GM12878 (cell line): ENCODE data around the gene CADM3. TPM values are rescaled to one million over a fixed set of nuclear protein-coding genes. Genes with fewer than 3 reads are reported as not detected.

Source experiments
- ATAC-seq: fragments of 200-7000 bp; cut with Tn5 transposase; 3 replicates; pipeline ENCODE4 v1.9.1; 2020; ENCODE audit warnings: mild to moderate bottlenecking, moderate library complexity
- BruUV-seq: library from RNA; stranded (reverse); fragments of 400-500 nt; replicated peaks from 2 replicates; lab custom pipeline; 2021; lab: Mats Ljungman, UMichigan
- CTCF ChIA-PET: fragments of 300-600 bp; sonication (Branson Sonifier 250); formaldehyde crosslinking; extraction: SDS; loops from one replicate; lab custom pipeline; 2021; ENCODE audit warnings: inconsistent platforms; lab: Yijun Ruan, JAX
- POLR2A ChIA-PET: fragments of 350-600 bp; formaldehyde crosslinking; extraction: SDS; loops from one replicate; lab custom pipeline; 2021; ENCODE audit warnings: inconsistent platforms; lab: Charles Lee
- RAD21 ChIA-PET: fragments of 300-600 bp; sonication (Branson Sonifier 250); formaldehyde crosslinking; loops from one replicate; lab custom pipeline; 2023; ENCODE audit warnings: antibody characterized with exemption; ENCODE audit not compliant: unreplicated experiment; lab: Charles Lee
- SMC1A ChIA-PET: fragments of 300-600 bp; sonication (Branson Sonifier 250); formaldehyde crosslinking; loops from one replicate; lab custom pipeline; 2023; ENCODE audit not compliant: unreplicated experiment, uncharacterized antibody; lab: Charles Lee
- DNase-seq: peaks from one replicate; pipeline ENCODE4 v3.0.0-alpha.2; 2011; ENCODE audit warnings: low read depth, low spot score
- FAIRE-seq: peaks from 3 replicates; lab custom pipeline; 2011; peaks lifted over from hg19 to GRCh38; lab: Jason Lieb, UNC
- H2AFZ ChIP-seq: 2 replicates; pipeline ENCODE4 v1.6.0; 2011; ENCODE audit warnings: low read depth, low read length, control low read depth; ENCODE audit not compliant: control insufficient read depth
- H3K27ac ChIP-seq: 2 replicates; pipeline ENCODE4 v1.5.1; 2011; ENCODE audit warnings: control low read depth; ENCODE audit not compliant: control insufficient read depth, insufficient read depth
- H3K27me3 ChIP-seq, 2 experiments: replicated peaks in 1 of 2; 2 replicates each; pipeline versions ENCODE4 v1.6.0 to v1.6.1; 2011; ENCODE audit warnings: low read length in 1 of 2; ENCODE audit not compliant: control insufficient read depth in 2 of 2, insufficient read depth in 2 of 2
- H3K36me3 ChIP-seq, 2 experiments: 2 replicates each; pipeline ENCODE4 v1.5.1; 2011; ENCODE audit warnings: low read length in 1 of 2; ENCODE audit not compliant: control insufficient read depth in 2 of 2, insufficient read depth in 2 of 2
- H3K4me1 ChIP-seq: 2 replicates; pipeline ENCODE4 v1.6.1; 2011; ENCODE audit warnings: mild to moderate bottlenecking, low read length, moderate library complexity, mixed read lengths; ENCODE audit not compliant: control insufficient read depth, insufficient read depth
- H3K4me2 ChIP-seq: 2 replicates; pipeline ENCODE4 v1.6.0; 2011; ENCODE audit warnings: control low read depth; ENCODE audit not compliant: control insufficient read depth, insufficient read depth
- H3K4me3 ChIP-seq: fragments of 200-600 bp; sonication (generic); 2 replicates; pipeline ENCODE4 v1.5.1; 2016
- H3K79me2 ChIP-seq: 2 replicates; pipeline ENCODE4 v1.6.0; 2011; ENCODE audit warnings: low read length; ENCODE audit not compliant: control insufficient read depth, insufficient read depth
- H3K9ac ChIP-seq: 2 replicates; pipeline ENCODE4 v1.8.0; 2011; ENCODE audit warnings: low read length, control low read depth, mixed read lengths; ENCODE audit not compliant: control insufficient read depth, insufficient read depth
- H3K9me3 ChIP-seq: replicated peaks from 3 replicates; pipeline ENCODE4 v1.5.1; 2011; ENCODE audit warnings: mild to moderate bottlenecking, low read length; ENCODE audit not compliant: control insufficient read depth, insufficient read depth
- H4K20me1 ChIP-seq: 2 replicates; pipeline ENCODE4 v1.6.0; 2011; ENCODE audit not compliant: control insufficient read depth, insufficient read depth
- BCLAF1 ChIP-seq: fragments of 450-650 bp; IDR thresholded peaks from 2 replicates; pipeline ENCODE4 v1.6.1; 2017; ENCODE audit warnings: antibody characterized with exemption, mild to moderate bottlenecking, moderate library complexity
- BHLHE40 ChIP-seq, 2 experiments: fragments of 450-650 bp in 1 of 2; IDR thresholded peaks; 2 replicates each; pipeline ENCODE4 v1.6.1; 2011 to 2017; ENCODE audit warnings: low read depth in 2 of 2, borderline replicate concordance in 1 of 2, improper control_type of control experiment in 1 of 2, low read length in 1 of 2, mild to moderate bottlenecking in 1 of 2
- CBFB ChIP-seq: IDR thresholded peaks from 2 replicates; pipeline ENCODE4 v1.6.1; 2016; ENCODE audit warnings: antibody characterized with exemption, low read depth
- CREM ChIP-seq: IDR thresholded peaks from 2 replicates; pipeline ENCODE4 v1.6.1; 2014; ENCODE audit warnings: antibody characterized with exemption, low read depth
- RELB ChIP-seq: fragments of 450-650 bp; IDR thresholded peaks from 2 replicates; pipeline ENCODE4 v1.6.1; 2017; ENCODE audit warnings: low read depth, mild to moderate bottlenecking, moderate library complexity
- REST ChIP-seq: IDR thresholded peaks from 2 replicates; pipeline ENCODE4 v1.6.1; 2012; ENCODE audit warnings: mild to moderate bottlenecking, low read depth, low read length
- SMARCA5 ChIP-seq: fragments of 450-650 bp; IDR thresholded peaks from 2 replicates; pipeline ENCODE4 v1.6.1; 2017; ENCODE audit warnings: mild to moderate bottlenecking
- SMC3 ChIP-seq: IDR thresholded peaks from 2 replicates; pipeline ENCODE4 v1.6.1; 2011; ENCODE audit warnings: low read length, improper control_type of control experiment, borderline replicate concordance
- YY1 ChIP-seq: IDR thresholded peaks from 2 replicates; pipeline ENCODE4 v1.6.1; 2011; ENCODE audit warnings: low read depth, mild to moderate bottlenecking, low read length
- ZBTB40 ChIP-seq: fragments of 450-650 bp; IDR thresholded peaks from 2 replicates; pipeline ENCODE4 v1.6.1; 2016; ENCODE audit warnings: mild to moderate bottlenecking, moderate library complexity, borderline replicate concordance
- WGBS: methylation state at CpG from one replicate; pipeline ENCODE4 v1.1.6; 2016; ENCODE audit warnings: low lambda C conversion rate; ENCODE audit not compliant: insufficient replicate concordance, insufficient coverage; ENCODE audit errors: missing lambda C conversion rate; 5-methylcytosine and 5-hydroxymethylcytosine counted together
- in situ Hi-C: fragments of 300-500 bp; cut with MboI; formaldehyde crosslinking; loops from 9 replicates; pipeline ENCODE4 v1.14.3; 2018; ENCODE audit warnings: mixed read lengths
- intact Hi-C: fragments of 100-400 bp; cut with micrococcal nuclease; formaldehyde crosslinking; loops from one replicate; pipeline ENCODE4 v1.14.2; 2022; ENCODE audit not compliant: unreplicated experiment
- polyA plus RNA-seq, 11 experiments: library from polyadenylated mRNA; depleted of rRNA in 4 of 11; unstranded in 6 of 11; stranded (reverse) in 5 of 11; fragments of >200 nt; fragmentation: Nextera tagmentation in 4 of 11; fragmentation: Illumina TruSeq in 1 of 11; extraction: Ambion mirVana in 4 of 11; extraction: Trizol in 1 of 11; gene quantifications; 1 replicate in 1 of 11; 2 replicates in 10 of 11; pipeline versions ENCODE4 v1.2.1 to v1.2.3, GENCODE V29; 2011 to 2016; ENCODE audit warnings: inconsistent platforms in 2 of 11, missing spikeins in 2 of 11, low read depth in 1 of 11
- total RNA-seq, 4 experiments: library from RNA; depleted of rRNA in 3 of 4; stranded (reverse); fragments of >200 nt in 3 of 4; fragmentation: Illumina TruSeq in 1 of 4; extraction: Trizol in 1 of 4; gene quantifications; 2 replicates each; pipeline versions ENCODE4 v1.2.1 to v1.2.3, GENCODE V29; 2013 to 2021

Gene CADM3
- total and polyA plus RNA-seq, 10 of the 15 experiments (the other 5 are each of a cell fraction or from before 2014, with no cell fraction given): 0.04 to 0.37 TPM; not detected in 8

- TF ChIP-seq ZBTB40: no peak
- TF ChIP-seq BHLHE40 (IDR thresholded peaks at IDR 0.05; ENCODE audit: borderline replicate concordance in 1 of 2, low read depth in 2 of 2, low read length in 1 of 2): no peak
- TF ChIP-seq, all 136 proteins: peak for 0
Measured at GRCh38 chr1:159185121-159185520, 13.7 kb downstream of the CADM3 start (continued).

- Histone ChIP-seq H3K27ac (no peak overlapping the region), H3K9ac (no peak overlapping the region), H3K4me2 (no peak overlapping the region), H3K4me1 (no peaks in the 10 kb centered on the region), H2AFZ (no peak overlapping the region), H3K36me3 (no peaks in the 10 kb centered on the region), H3K27me3 (peaks cover 4 to 6% of the 10 kb centered on the region in 2 experiments; a peak in 2 of 4 replicates), H4K20me1 (no peaks in the 10 kb centered on the region), H3K4me3 (no peak overlapping the region), H3K9me3 (no peaks in the 10 kb centered on the region), H3K79me2 (no peaks in the 10 kb centered on the region)
- no peak for FAIRE-seq
- in situ Hi-C loops: no loop called here
- ATAC-seq: no peak
- 86% methylated on average over 3 of the region's 3 CpGs for WGBS
- RAD21 ChIA-PET: no interaction called here
- DNase-seq: no peak
- intact Hi-C loops: no loop called here
- CTCF ChIA-PET: no interaction called here
- SMC1A ChIA-PET: no interaction called here
- POLR2A ChIA-PET: no interaction called here
- no TSS peak for BruUV-seq
- no peak for TF ChIP-seq BCLAF1
- TF ChIP-seq REST: no peak
- TF ChIP-seq YY1: no peak
- no peak for TF ChIP-seq SMC3
- no peak for TF ChIP-seq RELB
- TF ChIP-seq CREM: no peak
- no peak for TF ChIP-seq SMARCA5
- TF ChIP-seq CBFB: no peak
Measured at GRCh38 chr1:159187033-159187432, 15.6 kb downstream of the CADM3 start.
